IPS-11a (cell line): ENCODE results near the gene PRXL2A.
"Not testable (repeated sequence)": the region's sequence is repeated elsewhere in the genome, so short reads cannot be mapped to it uniquely, and the experiment has no call there.

Experiments used
- H3K4me3 ChIP-seq: one replicate; pipeline ENCODE4 v1.5.1; 2013; ENCODE audit warnings: low read depth, low read length, control low read depth

The PRXL2A gene

GRCh38 chr10:80408242-80409101, at the start of gene PRXL2A:
TSS of gene PRXL2A (plus strand) at chr10:80408551. CDS start at chr10:80420468, 11,917 bp downstream.
- H3K4me3 ChIP-seq: peak within 1 kb of the TSS; percentile 58

GRCh38 chr10:80358925-80359324, 49.4 kb upstream of the PRXL2A start:
- not testable (repeated sequence) for H3K4me3 ChIP-seq

- no peak overlapping the region for H3K4me3 ChIP-seq
Observed at GRCh38 chr10:80359644-80360043, 48.7 kb upstream of the PRXL2A start.

GRCh38 chr10:80365510-80365909, 42.8 kb upstream of the PRXL2A start:
- H3K4me3 ChIP-seq: no peak overlapping the region

DNA sequence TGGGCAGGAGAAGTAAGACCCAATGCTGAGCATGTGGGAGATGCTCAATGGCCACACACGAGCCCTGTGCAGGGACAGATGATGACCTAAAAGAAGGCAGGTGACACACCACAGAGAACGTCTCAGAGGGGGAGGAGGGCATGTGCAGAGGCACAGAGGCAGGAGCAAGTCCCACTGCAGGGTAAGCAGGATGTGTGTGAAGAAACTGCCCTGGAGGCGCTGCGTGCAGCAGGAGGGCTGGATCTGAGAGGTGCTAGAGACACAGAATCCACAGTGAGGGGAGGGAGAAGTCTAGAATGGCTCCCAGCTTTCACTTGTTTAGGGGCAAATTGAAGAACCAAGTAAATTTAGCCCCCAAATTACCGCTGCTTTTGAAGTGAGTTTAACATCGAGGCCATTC, 36.9 kb upstream of the PRXL2A start:
- no peak overlapping the region for H3K4me3 ChIP-seq

- no peak overlapping the region for H3K4me3 ChIP-seq
Observed at GRCh38 chr10:80372675-80373074, 35.7 kb upstream of the PRXL2A start.

- H3K4me3 ChIP-seq: no peak overlapping the region
Observed at GRCh38 chr10:80373502-80373901, 34.8 kb upstream of the PRXL2A start.

GRCh38 chr10:80379701-80380100, 28.6 kb upstream of the PRXL2A start:
- H3K4me3 ChIP-seq: no peak overlapping the region

GRCh38 chr10:80380185-80380584, 28.2 kb upstream of the PRXL2A start:
- no peak overlapping the region for H3K4me3 ChIP-seq

GRCh38 chr10:80382989-80383388, 25.4 kb upstream of the PRXL2A start:
- H3K4me3 ChIP-seq: no peak overlapping the region

- no peak overlapping the region for H3K4me3 ChIP-seq
Observed at GRCh38 chr10:80390740-80391139, 17.6 kb upstream of the PRXL2A start.

GRCh38 chr10:80392250-80392649, 16.1 kb upstream of the PRXL2A start:
- H3K4me3 ChIP-seq: no peak overlapping the region

- no peak overlapping the region for H3K4me3 ChIP-seq
Observed at GRCh38 chr10:80394358-80394916, 13.9 kb upstream of the PRXL2A start.

GRCh38 chr10:80397014-80397413, 11.3 kb upstream of the PRXL2A start:
- H3K4me3 ChIP-seq: no peak overlapping the region

DNA sequence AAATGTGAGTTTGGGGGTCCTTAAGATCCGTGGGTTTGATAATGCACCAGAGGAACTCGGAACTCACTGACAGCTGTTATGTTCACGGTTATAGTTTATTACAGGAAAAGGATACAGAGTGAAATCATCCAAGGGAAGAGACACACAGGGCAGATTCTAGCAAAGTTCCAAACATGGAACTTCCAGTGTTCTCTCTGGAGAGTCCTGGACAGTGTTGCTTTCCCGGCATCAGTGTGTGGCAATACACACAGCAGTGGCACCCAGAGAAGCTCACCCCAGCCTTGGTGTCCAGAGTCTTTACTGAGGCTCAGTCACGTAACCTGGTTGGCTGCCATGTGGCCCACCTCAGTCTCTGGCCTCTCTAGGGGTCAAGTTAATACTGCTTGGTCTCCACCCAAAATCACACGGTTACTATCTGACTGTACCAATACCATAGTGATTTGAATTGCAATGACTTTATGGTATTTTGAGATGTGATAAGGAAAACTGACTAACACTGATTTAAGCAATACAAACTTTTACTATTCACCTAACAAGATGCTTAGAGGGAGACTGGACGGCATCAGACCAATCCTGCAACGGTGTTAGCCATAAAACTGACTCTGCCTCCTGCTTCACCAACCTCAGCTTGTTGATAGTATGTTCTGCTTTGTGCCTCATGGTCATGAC, 8.1 kb upstream of the PRXL2A start:
- H3K4me3 ChIP-seq: no peak overlapping the region

GRCh38 chr10:80405035-80405434, 3.3 kb upstream of the PRXL2A start:
- no peak overlapping the region for H3K4me3 ChIP-seq

DNA sequence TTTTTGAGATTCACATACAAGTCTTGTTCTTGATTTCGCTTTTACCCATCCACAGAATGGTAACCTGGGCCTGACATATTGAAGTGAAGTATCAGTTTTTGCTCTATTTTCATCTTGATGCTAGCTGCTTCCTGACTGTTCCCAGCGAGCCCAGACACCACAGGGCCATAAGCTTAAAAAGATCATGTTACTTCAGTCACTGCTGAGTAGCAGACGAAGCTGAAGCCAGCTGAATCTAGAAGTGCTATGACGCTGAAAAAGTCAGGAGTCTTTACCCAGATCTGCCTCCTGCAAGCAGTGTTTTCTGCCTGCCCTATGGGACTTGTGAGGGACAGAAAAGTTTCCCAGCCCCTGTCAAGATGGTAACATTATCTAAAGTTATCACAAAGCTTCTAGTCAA, 2.7 kb upstream of the PRXL2A start:
- H3K4me3 ChIP-seq: no peak overlapping the region

GRCh38 chr10:80406204-80406603, 2.1 kb upstream of the PRXL2A start:
- no peak overlapping the region for H3K4me3 ChIP-seq

DNA sequence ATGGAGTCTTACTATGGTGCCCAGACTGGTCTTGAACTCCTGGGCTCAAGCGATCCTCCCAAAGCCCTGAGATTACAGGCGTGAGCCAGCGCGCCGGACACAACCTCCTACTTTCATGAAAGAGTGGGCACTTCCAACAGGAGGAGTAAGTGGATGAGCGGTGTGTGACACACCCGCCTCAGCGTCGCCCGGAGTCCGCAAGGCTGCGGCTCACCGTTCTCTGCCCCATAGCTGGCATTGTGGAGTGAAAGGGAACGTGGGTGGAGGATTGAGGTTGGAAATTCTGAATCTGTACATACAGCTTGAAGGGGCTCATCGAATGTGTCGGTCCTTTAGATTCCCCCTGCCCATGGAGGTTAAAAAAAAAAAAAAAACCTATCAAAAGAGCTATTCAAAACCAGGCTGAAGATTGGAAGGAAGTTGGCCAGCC, 524 bp upstream of the PRXL2A start:
- peak overlapping the region; percentile 58 for H3K4me3 ChIP-seq

- H3K4me3 ChIP-seq: peak overlapping the region; percentile 58
Observed at GRCh38 chr10:80409121-80409520, 770 bp downstream of the PRXL2A start.

GRCh38 chr10:80410122-80410521, 1.8 kb downstream of the PRXL2A start:
- no peak overlapping the region for H3K4me3 ChIP-seq

- no peak overlapping the region for H3K4me3 ChIP-seq
Observed at GRCh38 chr10:80410578-80411145, 2.3 kb downstream of the PRXL2A start.
